HepG2 (cell line): ENCODE measurements around the gene RAB36. TPM values are rescaled to one million over a fixed set of nuclear protein-coding genes. Genes with fewer than 3 reads are reported as not detected.
A peak's percentile ranks its signal among the peaks of the same experiment; 100 is the strongest.

Experiments used
- ATF1 ChIP-seq: IDR thresholded peaks from 2 replicates; pipeline ENCODE4 v1.6.1; 2016; ENCODE audit warnings: mild to moderate bottlenecking, control low read depth
- DPF2 ChIP-seq: sonication (generic); formaldehyde crosslinking; IDR thresholded peaks from 2 replicates; pipeline ENCODE4 v1.4.0; 2020; ENCODE audit warnings: mild to moderate bottlenecking, low read depth, missing genetic modification reagents, borderline replicate concordance
- MAFF ChIP-seq: IDR thresholded peaks from 2 replicates; pipeline ENCODE4 v1.6.1; 2011; ENCODE audit warnings: low read depth, low read length, improper control_type of control experiment
- MTF1 ChIP-seq: sonication (generic); formaldehyde crosslinking; IDR thresholded peaks from 2 replicates; pipeline ENCODE4 v1.5.0; 2020; ENCODE audit warnings: missing genetic modification reagents
- NFAT5 ChIP-seq: sonication (generic); formaldehyde crosslinking; IDR thresholded peaks from 2 replicates; pipeline ENCODE4 v1.4.0; 2020; ENCODE audit warnings: missing genetic modification reagents
- NFKB2 ChIP-seq: sonication (generic); formaldehyde crosslinking; IDR thresholded peaks from 2 replicates; pipeline ENCODE4 v1.4.0; 2020; ENCODE audit warnings: missing genetic modification reagents, borderline replicate concordance
- RXRB ChIP-seq: IDR thresholded peaks from 2 replicates; pipeline ENCODE4 v1.6.1; 2016; ENCODE audit warnings: borderline replicate concordance, missing genetic modification reagents, missing compliant biosample characterization
- SP5 ChIP-seq: IDR thresholded peaks from 2 replicates; pipeline ENCODE4 v1.6.1; 2016; ENCODE audit warnings: low read depth, borderline replicate concordance
- STAG1 ChIP-seq: sonication (generic); formaldehyde crosslinking; IDR thresholded peaks from 2 replicates; pipeline ENCODE4 v1.4.0; 2020; ENCODE audit warnings: missing genetic modification reagents
- ZC3H4 ChIP-seq: sonication (generic); formaldehyde crosslinking; IDR thresholded peaks from 2 replicates; pipeline ENCODE4 v1.4.0; 2020; ENCODE audit warnings: missing genetic modification reagents, borderline replicate concordance
- ZFP37 ChIP-seq: sonication (generic); formaldehyde crosslinking; IDR thresholded peaks from 2 replicates; pipeline ENCODE4 v1.4.0; 2020; ENCODE audit warnings: missing genetic modification reagents, borderline replicate concordance
- ZNF207 ChIP-seq: fragments of 450-650 bp; IDR thresholded peaks from 2 replicates; pipeline ENCODE4 v1.6.1; 2016; ENCODE audit warnings: antibody characterized with exemption, borderline replicate concordance
- ZNF3 ChIP-seq: IDR thresholded peaks from 2 replicates; pipeline ENCODE4 v1.7.0; 2017; ENCODE audit warnings: inconsistent platforms
- ZNF30 ChIP-seq: sonication (generic); formaldehyde crosslinking; IDR thresholded peaks from 2 replicates; pipeline ENCODE4 v1.5.0; 2020; ENCODE audit warnings: mild to moderate bottlenecking, missing genetic modification reagents
- ZNF350 ChIP-seq: sonication (generic); formaldehyde crosslinking; IDR thresholded peaks from 2 replicates; pipeline ENCODE4 v1.4.0; 2020; ENCODE audit warnings: mild to moderate bottlenecking, low read depth, missing genetic modification reagents, borderline replicate concordance
- ZNF468 ChIP-seq: sonication (generic); formaldehyde crosslinking; IDR thresholded peaks from 2 replicates; pipeline ENCODE4 v1.8.0; 2022; ENCODE audit warnings: mild to moderate bottlenecking, moderate library complexity, missing genetic modification reagents
- ZNF619 ChIP-seq: sonication (generic); formaldehyde crosslinking; IDR thresholded peaks from 2 replicates; pipeline ENCODE4 v1.4.0; 2020; ENCODE audit warnings: mild to moderate bottlenecking, missing genetic modification reagents
- ZNF83 ChIP-seq: sonication (generic); formaldehyde crosslinking; IDR thresholded peaks from 2 replicates; pipeline ENCODE4 v1.4.0; 2020; ENCODE audit warnings: missing genetic modification reagents, mild to moderate bottlenecking, borderline replicate concordance
- ZNF841 ChIP-seq: sonication (generic); formaldehyde crosslinking; IDR thresholded peaks from 2 replicates; pipeline ENCODE4 v1.8.1; 2023; ENCODE audit warnings: missing genetic modification reagents, borderline replicate concordance
- ZNF891 ChIP-seq: sonication (generic); formaldehyde crosslinking; IDR thresholded peaks from 2 replicates; pipeline ENCODE4 v1.5.0; 2020; ENCODE audit warnings: mild to moderate bottlenecking, missing genetic modification reagents
- polyA plus RNA-seq, 8 experiments: library from polyadenylated mRNA; depleted of rRNA in 3 of 8; stranded (reverse) in 7 of 8; unstranded in 1 of 8; fragments of >200 nt; fragmentation: Illumina TruSeq in 4 of 8; extraction: Trizol in 4 of 8; gene quantifications; 2 replicates each; pipeline versions ENCODE4 v1.2.1 to v1.2.3, GENCODE V29; 2011 to 2016; ENCODE audit warnings: low read depth in 4 of 8, missing spikeins in 1 of 8, mixed read lengths in 1 of 8; ENCODE audit not compliant: insufficient read depth in 1 of 8
- total RNA-seq, 5 experiments: library from RNA; depleted of rRNA; stranded (reverse); fragments of >200 nt; fragmentation: Illumina TruSeq; extraction: Trizol; gene quantifications; 2 replicates each; pipeline ENCODE4 v1.2.3, GENCODE V29; 2016; ENCODE audit warnings: low read depth in 1 of 5
- TF ChIP-seq, protein P1 (sequence below): sonication (generic); formaldehyde crosslinking; IDR thresholded peaks from 2 replicates; pipeline ENCODE4 v1.5.1; 2020; ENCODE audit warnings: missing genetic modification reagents, mild to moderate bottlenecking, borderline replicate concordance
- TF ChIP-seq, protein P2 (sequence below): sonication (generic); formaldehyde crosslinking; IDR thresholded peaks from 2 replicates; pipeline ENCODE4 v1.5.0; 2020; ENCODE audit warnings: missing genetic modification reagents, mild to moderate bottlenecking, borderline replicate concordance

Gene RAB36
- total and polyA plus RNA-seq, 2 of the 13 experiments (the other 11 are each of a cell fraction or from before 2014, with no cell fraction given): 0.24 to 0.86 TPM

- TF ChIP-seq ZFP37 (CRISPR knock-in tag) (no peak), ZNF468 (no peak), ZNF207 (no peak), NFAT5 (CRISPR knock-in tag) (no peak), ZNF30 (no peak), RXRB (CRISPR knock-in tag) (0 out of 2 replicates have a peak, but pooled peaks have one; percentile 49), SP5 (CRISPR knock-in tag) (peak; percentile 52; the same call in 1 of the 2 replicates), ZNF350 (CRISPR knock-in tag) (0 out of 2 replicates have a peak, but pooled peaks have one; percentile 10), ZC3H4 (CRISPR knock-in tag) (no peak), STAG1 (no peak), ZNF891 (CRISPR knock-in tag) (0 out of 2 replicates have a peak, but pooled peaks have one; percentile 68), ATF1 (no peak), ZNF619 (no peak), DPF2 (no peak), ZNF841 (CRISPR knock-in tag) (no peak), ZNF83 (CRISPR knock-in tag) (no peak), MAFF (no peak), ZNF3 (CRISPR knock-in tag) (no peak), NFKB2 (CRISPR knock-in tag) (no peak), MTF1 (CRISPR knock-in tag) (no peak)
- TF ChIP-seq, protein P1, sequence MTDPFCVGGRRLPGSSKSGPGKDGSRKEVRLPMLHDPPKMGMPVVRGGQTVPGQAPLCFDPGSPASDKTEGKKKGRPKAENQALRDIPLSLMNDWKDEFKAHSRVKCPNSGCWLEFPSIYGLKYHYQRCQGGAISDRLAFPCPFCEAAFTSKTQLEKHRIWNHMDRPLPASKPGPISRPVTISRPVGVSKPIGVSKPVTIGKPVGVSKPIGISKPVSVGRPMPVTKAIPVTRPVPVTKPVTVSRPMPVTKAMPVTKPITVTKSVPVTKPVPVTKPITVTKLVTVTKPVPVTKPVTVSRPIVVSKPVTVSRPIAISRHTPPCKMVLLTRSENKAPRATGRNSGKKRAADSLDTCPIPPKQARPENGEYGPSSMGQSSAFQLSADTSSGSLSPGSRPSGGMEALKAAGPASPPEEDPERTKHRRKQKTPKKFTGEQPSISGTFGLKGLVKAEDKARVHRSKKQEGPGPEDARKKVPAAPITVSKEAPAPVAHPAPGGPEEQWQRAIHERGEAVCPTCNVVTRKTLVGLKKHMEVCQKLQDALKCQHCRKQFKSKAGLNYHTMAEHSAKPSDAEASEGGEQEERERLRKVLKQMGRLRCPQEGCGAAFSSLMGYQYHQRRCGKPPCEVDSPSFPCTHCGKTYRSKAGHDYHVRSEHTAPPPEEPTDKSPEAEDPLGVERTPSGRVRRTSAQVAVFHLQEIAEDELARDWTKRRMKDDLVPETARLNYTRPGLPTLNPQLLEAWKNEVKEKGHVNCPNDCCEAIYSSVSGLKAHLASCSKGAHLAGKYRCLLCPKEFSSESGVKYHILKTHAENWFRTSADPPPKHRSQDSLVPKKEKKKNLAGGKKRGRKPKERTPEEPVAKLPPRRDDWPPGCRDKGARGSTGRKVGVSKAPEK (CRISPR knock-in tag): no peak
- TF ChIP-seq, protein P2, sequence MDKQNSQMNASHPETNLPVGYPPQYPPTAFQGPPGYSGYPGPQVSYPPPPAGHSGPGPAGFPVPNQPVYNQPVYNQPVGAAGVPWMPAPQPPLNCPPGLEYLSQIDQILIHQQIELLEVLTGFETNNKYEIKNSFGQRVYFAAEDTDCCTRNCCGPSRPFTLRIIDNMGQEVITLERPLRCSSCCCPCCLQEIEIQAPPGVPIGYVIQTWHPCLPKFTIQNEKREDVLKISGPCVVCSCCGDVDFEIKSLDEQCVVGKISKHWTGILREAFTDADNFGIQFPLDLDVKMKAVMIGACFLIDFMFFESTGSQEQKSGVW: no peak
These were observed 7.2 kb downstream of the RAB36 start (continued) for GRCh38 chr22:23152238-23153114.
